GM13977 (cell line): ENCODE data around the gene SSTR1.

Source experiments
- DNase-seq: peaks from one replicate; pipeline ENCODE4 v3.0.0; 2012; ENCODE audit warnings: low spot score
- CTCF ChIP-seq: IDR thresholded peaks from 2 replicates; pipeline ENCODE4 v1.5.1; 2012; ENCODE audit warnings: mild to moderate bottlenecking, control low read depth; ENCODE audit not compliant: insufficient read depth; ENCODE audit errors: extremely low read depth, missing control alignments
- in situ Hi-C: fragments of 300-500 bp; cut with MboI; formaldehyde crosslinking; loops from one replicate; pipeline ENCODE4 v1.12.0; 2022; ENCODE audit warnings: low sequenced_read_pairs, low pct_unique_long_range_greater_than_20kb, mixed read lengths, inconsistent platforms; ENCODE audit not compliant: unreplicated experiment

The SSTR1 gene

GRCh38 chr14:38206689-38207376 lies 871 bp upstream of the SSTR1 start:
- in situ Hi-C loops: no loop called here
- TF ChIP-seq CTCF: no peak
- DNase-seq: no peak

DNA sequence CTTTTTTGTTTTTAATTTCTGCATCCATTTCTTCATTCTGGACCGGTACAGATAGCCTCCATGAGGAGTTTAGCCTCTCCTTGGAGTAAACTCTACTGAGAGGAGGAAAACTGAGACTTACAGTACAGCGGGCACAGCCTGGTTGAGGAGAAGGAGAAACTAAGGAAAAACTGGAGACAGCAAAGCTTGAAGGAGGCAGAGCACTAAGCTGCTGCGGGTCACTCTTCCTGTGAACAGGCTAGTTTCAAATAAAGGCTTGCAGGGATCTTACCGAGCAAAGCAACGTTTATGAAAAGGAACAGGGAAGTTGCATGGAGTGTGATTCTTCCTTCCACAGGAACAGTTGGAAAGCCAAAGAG lies 348 bp upstream of the SSTR1 start:
- DNase-seq: no peak
- TF ChIP-seq CTCF: no peak
- in situ Hi-C loops: no loop called here

DNA sequence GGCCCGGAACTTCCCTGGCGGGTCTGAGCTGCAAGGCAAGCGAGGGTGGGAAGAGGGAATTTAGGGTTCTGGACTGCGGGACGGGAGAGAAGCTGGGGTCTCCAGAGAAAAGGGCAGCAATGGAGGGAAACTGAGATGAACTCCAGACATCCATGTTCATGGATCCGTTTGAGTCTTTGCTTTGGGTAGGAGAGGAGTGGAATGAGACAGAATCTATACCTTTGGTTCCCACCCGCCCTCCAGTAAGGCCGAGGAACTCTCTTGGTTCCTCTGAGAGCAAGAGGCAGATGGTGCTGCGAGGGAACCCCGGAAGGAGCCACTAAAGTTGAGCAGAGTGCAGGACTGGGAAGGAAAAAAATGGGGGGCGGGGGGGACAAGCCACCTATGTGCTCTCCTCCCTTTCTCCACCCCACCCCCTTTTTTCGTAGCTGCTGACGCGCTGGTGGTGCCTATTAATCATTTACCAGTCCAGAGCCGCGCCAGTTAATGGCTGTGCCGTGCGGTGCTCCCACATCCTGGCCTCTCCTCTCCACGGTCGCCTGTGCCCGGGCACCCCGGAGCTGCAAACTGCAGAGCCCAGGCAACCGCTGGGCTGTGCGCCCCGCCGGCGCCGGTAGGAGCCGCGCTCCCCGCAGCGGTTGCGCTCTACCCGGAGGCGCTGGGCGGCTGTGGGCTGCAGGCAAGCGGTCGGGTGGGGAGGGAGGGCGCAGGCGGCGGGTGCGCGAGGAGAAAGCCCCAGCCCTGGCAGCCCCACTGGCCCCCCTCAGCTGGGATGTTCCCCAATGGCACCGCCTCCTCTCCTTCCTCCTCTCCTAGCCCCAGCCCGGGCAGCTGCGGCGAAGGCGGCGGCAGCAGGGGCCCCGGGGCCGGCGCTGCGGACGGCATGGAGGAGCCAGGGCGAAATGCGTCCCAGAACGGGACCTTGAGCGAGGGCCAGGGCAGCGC lies 1.2 kb downstream of the SSTR1 start:
- in situ Hi-C loops: no loop called here
- no peak for TF ChIP-seq CTCF
- no peak for DNase-seq

GRCh38 chr14:38209572-38210557 lies 2.2 kb downstream of the SSTR1 start:
- in situ Hi-C loops: no loop called here

GRCh38 chr14:38210587-38211216 lies 3.0 kb downstream of the SSTR1 start:
- in situ Hi-C loops: no loop called here
- DNase-seq: peak; percentile 13
- no peak for TF ChIP-seq CTCF

More at GRCh38 chr14:38209572-38210557, 2.2 kb downstream of the SSTR1 start:
- TF ChIP-seq CTCF: no peak
- no peak for DNase-seq
